HG03135 (cell line): ENCODE results near the gene ZBED5.

Experiments
- ATAC-seq: cut with Tn5 transposase; IDR thresholded peaks from one replicate; pipeline ENCODE4 v1.9.1; 2021; ENCODE audit warnings: mild to moderate bottlenecking, moderate library complexity; ENCODE audit not compliant: unreplicated experiment

The ZBED5 gene

GRCh38 chr11:10881892-10882291 lies 24.0 kb upstream of the ZBED5 start:
- ATAC-seq = no peak

- ATAC-seq = no peak
Observed at GRCh38 chr11:10878408-10879214, 20.8 kb upstream of the ZBED5 start.

- no peak for ATAC-seq
Observed at GRCh38 chr11:10876158-10876557, 18.3 kb upstream of the ZBED5 start.

- no peak for ATAC-seq
Observed at GRCh38 chr11:10875430-10876021, 17.7 kb upstream of the ZBED5 start.

GRCh38 chr11:10872097-10872496 lies 14.2 kb upstream of the ZBED5 start:
- ATAC-seq = no peak

- ATAC-seq = no peak
Observed at GRCh38 chr11:10868352-10868751, 10.5 kb upstream of the ZBED5 start.

GRCh38 chr11:10866893-10867331 lies 9.1 kb upstream of the ZBED5 start:
- ATAC-seq = no peak

GRCh38 chr11:10865837-10866270 lies 8.0 kb upstream of the ZBED5 start:
- no peak for ATAC-seq

GRCh38 chr11:10864688-10865087 lies 6.8 kb upstream of the ZBED5 start:
- ATAC-seq = no peak

- ATAC-seq = no peak
Observed at GRCh38 chr11:10862446-10862845, 4.6 kb upstream of the ZBED5 start.

GRCh38 chr11:10861799-10862198 lies 3.9 kb upstream of the ZBED5 start:
- no peak for ATAC-seq

- no peak for ATAC-seq
Observed at GRCh38 chr11:10861047-10861446, 3.2 kb upstream of the ZBED5 start.

- peak; percentile 25 for ATAC-seq
Observed at GRCh38 chr11:10858439-10859325, 829 bp upstream of the ZBED5 start.

GRCh38 chr11:10857459-10857708 lies 469 bp downstream of the ZBED5 start:
- peak; percentile 14 for ATAC-seq

- ATAC-seq = peak; percentile 4
Observed at GRCh38 chr11:10856689-10857458, 979 bp downstream of the ZBED5 start.

- ATAC-seq = no peak
Observed at GRCh38 chr11:10855295-10855694, 2.6 kb downstream of the ZBED5 start.

GRCh38 chr11:10847960-10848860 lies 9.6 kb downstream of the ZBED5 start:
- no peak for ATAC-seq

- no peak for ATAC-seq
Observed at GRCh38 chr11:10846660-10847059, 11.2 kb downstream of the ZBED5 start.

- no peak for ATAC-seq
Observed at GRCh38 chr11:10845589-10845988, 12.3 kb downstream of the ZBED5 start.

- no peak for ATAC-seq
Observed at GRCh38 chr11:10844796-10845195, 13.1 kb downstream of the ZBED5 start.
